ENCODE results near the gene SLC25A5. TPM values are rescaled to one million over a fixed set of nuclear protein-coding genes. Genes with fewer than 3 reads are reported as not detected.

The SLC25A5 gene
- total and polyA plus RNA-seq, 10 of the 15 experiments (the other 5 are each of a cell fraction or from before 2014, with no cell fraction given) = 361 to 3,863 (median 618) TPM

- Histone ChIP-seq H3K79me2 (ENCODE audit: control insufficient read depth, insufficient read depth, low read length) (no peaks in the 10 kb centered on the region), H3K4me3 (no peak overlapping the region), H3K27me3 (replicated peaks in 1 of 2; ENCODE audit: control insufficient read depth in 2 of 2, insufficient read depth in 2 of 2, low read length in 1 of 2) (no peaks in the 10 kb centered on the region), H3K9me3 (replicated peaks; ENCODE audit: control insufficient read depth, insufficient read depth, low read length) (no peaks in the 10 kb centered on the region), H3K4me1 (ENCODE audit: control insufficient read depth, insufficient read depth, low read length) (no peaks in the 10 kb centered on the region), H3K27ac (ENCODE audit: control insufficient read depth, insufficient read depth) (no peak overlapping the region), H4K20me1 (ENCODE audit: control insufficient read depth, insufficient read depth) (no peaks in the 10 kb centered on the region), H3K9ac (ENCODE audit: control insufficient read depth, insufficient read depth, low read length) (no peak overlapping the region), H2AFZ (ENCODE audit: control insufficient read depth, low read depth, low read length) (no peak overlapping the region), H3K36me3 (ENCODE audit: control insufficient read depth in 2 of 2, insufficient read depth in 2 of 2, low read length in 1 of 2) (no peaks in the 10 kb centered on the region), H3K4me2 (ENCODE audit: control insufficient read depth, insufficient read depth) (no peak overlapping the region)
- TF ChIP-seq WRNIP1 (IDR thresholded peaks at IDR 0.05; ENCODE audit: borderline replicate concordance, low read depth, low read length) (no peak), USF1 (IDR thresholded peaks at IDR 0.05; ENCODE audit: borderline replicate concordance, extremely low read length, insufficient read depth, low read depth, low read length) (no peak), HSF1 (IDR thresholded peaks at IDR 0.05; ENCODE audit: low read depth, low read length) (no peak), ZNF207 (IDR thresholded peaks at IDR 0.05; ENCODE audit: borderline replicate concordance) (no peak), HDAC2 (IDR thresholded peaks at IDR 0.05) (no peak), FOS (IDR thresholded peaks at IDR 0.05; ENCODE audit: borderline replicate concordance, extremely low read depth, insufficient read length) (no peak), SUPT20H (IDR thresholded peaks at IDR 0.05; ENCODE audit: borderline replicate concordance, control insufficient read depth, low read depth, low read length) (no peak), ZBTB40 (IDR thresholded peaks at IDR 0.05; ENCODE audit: borderline replicate concordance) (no peak), MXI1 (IDR thresholded peaks at IDR 0.05; ENCODE audit: low read depth, low read length) (no peak), NFXL1 (IDR thresholded peaks at IDR 0.05; ENCODE audit: borderline replicate concordance) (no peak), FOXK2 (IDR thresholded peaks at IDR 0.05) (no peak)
- in situ Hi-C loops (cut with MboI) = no loop called here
- BruUV-seq (replicated peaks) = no TSS peak
- ChIA-PET POLR2A (no interaction called here), RAD21 (ENCODE audit: unreplicated experiment) (no interaction called here), SMC1A (ENCODE audit: uncharacterized antibody, unreplicated experiment) (no interaction called here), CTCF (no interaction called here)
- ATAC-seq = no peak
- DNase-seq (ENCODE audit: low read depth, low spot score) = no peak
- intact Hi-C loops (cut with micrococcal nuclease; ENCODE audit: unreplicated experiment) = no loop called here
- no peak for FAIRE-seq
- 43% methylated on average over 2 of the region's 2 CpGs for WGBS (ENCODE audit: insufficient coverage, insufficient replicate concordance, low lambda C conversion rate, missing lambda C conversion rate)
These were observed 26.0 kb upstream of the SLC25A5 start for GRCh38 chrX:119442286-119442685.
